ENCODE data around the gene RASAL3.

DNA sequence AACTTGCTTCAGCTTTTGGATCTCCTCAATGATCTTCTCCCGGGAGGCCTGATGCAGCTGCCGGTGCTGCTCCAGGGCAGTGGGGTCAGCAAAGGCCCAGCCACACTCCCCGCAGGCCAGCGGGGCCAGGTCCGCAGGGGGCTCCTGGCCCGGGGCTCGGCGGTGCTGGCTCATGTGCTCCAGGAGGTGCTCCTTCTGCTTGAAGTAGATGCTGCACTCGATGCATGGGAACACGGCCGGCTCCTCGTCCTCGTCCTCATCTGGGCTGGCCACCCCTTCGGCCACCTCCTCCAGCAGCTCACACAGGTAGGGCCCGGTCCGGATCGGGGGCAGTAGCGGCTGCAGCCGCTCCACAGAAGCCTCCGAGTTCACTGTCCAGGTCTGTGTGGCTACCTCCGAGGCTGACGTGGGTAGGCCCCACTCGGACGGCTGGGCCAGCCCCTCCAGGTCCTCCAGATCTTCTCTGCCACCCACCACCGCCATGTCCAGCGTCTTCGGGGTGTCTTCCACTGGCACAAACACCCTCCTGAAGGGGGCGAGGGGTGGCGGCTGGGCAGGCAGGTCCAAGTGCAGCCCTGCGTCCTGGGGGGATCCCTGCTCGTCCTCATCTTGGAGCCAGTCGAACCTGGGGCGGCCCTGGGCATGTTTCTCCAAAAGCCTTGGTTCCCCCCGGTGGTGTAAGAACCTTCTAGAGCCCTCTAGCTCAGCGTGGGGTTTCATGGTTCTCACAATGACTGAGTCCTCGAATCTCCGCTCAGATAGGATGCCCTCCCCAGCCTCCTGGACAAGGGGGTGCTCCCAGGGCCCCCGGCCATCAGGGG, 24.3 kb downstream of the RASAL3 start:
- TF ChIP-seq, protein P1, sequence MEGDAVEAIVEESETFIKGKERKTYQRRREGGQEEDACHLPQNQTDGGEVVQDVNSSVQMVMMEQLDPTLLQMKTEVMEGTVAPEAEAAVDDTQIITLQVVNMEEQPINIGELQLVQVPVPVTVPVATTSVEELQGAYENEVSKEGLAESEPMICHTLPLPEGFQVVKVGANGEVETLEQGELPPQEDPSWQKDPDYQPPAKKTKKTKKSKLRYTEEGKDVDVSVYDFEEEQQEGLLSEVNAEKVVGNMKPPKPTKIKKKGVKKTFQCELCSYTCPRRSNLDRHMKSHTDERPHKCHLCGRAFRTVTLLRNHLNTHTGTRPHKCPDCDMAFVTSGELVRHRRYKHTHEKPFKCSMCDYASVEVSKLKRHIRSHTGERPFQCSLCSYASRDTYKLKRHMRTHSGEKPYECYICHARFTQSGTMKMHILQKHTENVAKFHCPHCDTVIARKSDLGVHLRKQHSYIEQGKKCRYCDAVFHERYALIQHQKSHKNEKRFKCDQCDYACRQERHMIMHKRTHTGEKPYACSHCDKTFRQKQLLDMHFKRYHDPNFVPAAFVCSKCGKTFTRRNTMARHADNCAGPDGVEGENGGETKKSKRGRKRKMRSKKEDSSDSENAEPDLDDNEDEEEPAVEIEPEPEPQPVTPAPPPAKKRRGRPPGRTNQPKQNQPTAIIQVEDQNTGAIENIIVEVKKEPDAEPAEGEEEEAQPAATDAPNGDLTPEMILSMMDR (conservative IDR thresholded peaks at IDR 0.05; ENCODE audit: low read length) = no peak
- no peak for TF ChIP-seq EZH2phosphoT487 (IDR thresholded peaks at IDR 0.05; ENCODE audit: borderline replicate concordance)
